Esophagus squamous epithelium (tissue), 5 donors: Measurements from ENCODE around the gene PPP1R14C. TPM values are rescaled to one million over a fixed set of nuclear protein-coding genes. Genes with fewer than 3 reads are reported as not detected.
A peak's percentile ranks its signal among the peaks of the same experiment; 100 is the strongest.

Experiments used
- DNase-seq: peaks from one replicate; lab custom pipeline; 2025; lab: John Stamatoyannopoulos, UW
- H3K27ac ChIP-seq, 4 donors: fragments of 200-600 bp; sonication (generic); one replicate each; pipeline ENCODE4 v1.5.1; 2016 to 2019; ENCODE audit warnings: mild to moderate bottlenecking in 1 of 4
- H3K27me3 ChIP-seq, 4 donors: fragments of 200-600 bp; sonication (generic); 1 replicate in 3 of 4; 2 replicates in 1 of 4; pipeline versions ENCODE4 v1.5.1 to v1.6.0; 2017 to 2021; ENCODE audit warnings: antibody characterized with exemption in 1 of 4
- H3K36me3 ChIP-seq, 3 donors: fragments of 200-600 bp; sonication (generic); one replicate each; pipeline ENCODE4 v1.5.1; 2016 to 2019
- H3K4me1 ChIP-seq, 3 donors: fragments of 200-600 bp; sonication (generic); one replicate each; pipeline ENCODE4 v1.5.1; 2017 to 2019
- H3K4me3 ChIP-seq, 4 donors: fragments of 200-600 bp; sonication (generic); 1 replicate in 3 of 4; 2 replicates in 1 of 4; pipeline ENCODE4 v1.5.1; 2016 to 2019; ENCODE audit warnings: mild to moderate bottlenecking in 2 of 4, moderate library complexity in 1 of 4
- H3K9me3 ChIP-seq, 3 donors: fragments of 200-600 bp; sonication (generic); one replicate each; pipeline ENCODE4 v1.5.1; 2016 to 2019
- POLR2A ChIP-seq, 4 donors: fragments of 450-650 bp; IDR thresholded peaks; one replicate each; pipeline ENCODE4 v1.6.1; 2017; ENCODE audit warnings: antibody characterized with exemption in 4 of 4, mild to moderate bottlenecking in 4 of 4, moderate library complexity in 3 of 4
- WGBS, 2 donors: methylation state at CpG; one replicate each; pipeline ENCODE4 v1.1.5; 2018; 5-methylcytosine and 5-hydroxymethylcytosine counted together
- intact Hi-C: fragments of 100-400 bp; cut with DNase I; formaldehyde crosslinking; loops from one replicate; pipeline ENCODE4 v1.15.0; 2022
- total RNA-seq, 4 donors: library from RNA; depleted of rRNA; stranded (reverse); fragments of >200 nt; gene quantifications; one replicate each; pipeline ENCODE4 v1.1.0, GENCODE V29; 2016
- TF ChIP-seq, protein P1 (sequence below), 6 experiments: fragments of 450-650 bp in 4 of 6; fragments of 200-600 bp in 2 of 6; sonication (generic) in 2 of 6; IDR thresholded peaks; one replicate each; pipeline ENCODE4 v1.5.1; 2016 to 2019; ENCODE audit warnings: antibody characterized with exemption in 6 of 6, mild to moderate bottlenecking in 4 of 6, moderate library complexity in 4 of 6
- donor health status: DM: yes; HTN: yes; CAD: no.

The PPP1R14C gene
- total RNA-seq, 4 donors from 2014 or later: 9.3 to 27.8 (median 21.3) TPM

DNA sequence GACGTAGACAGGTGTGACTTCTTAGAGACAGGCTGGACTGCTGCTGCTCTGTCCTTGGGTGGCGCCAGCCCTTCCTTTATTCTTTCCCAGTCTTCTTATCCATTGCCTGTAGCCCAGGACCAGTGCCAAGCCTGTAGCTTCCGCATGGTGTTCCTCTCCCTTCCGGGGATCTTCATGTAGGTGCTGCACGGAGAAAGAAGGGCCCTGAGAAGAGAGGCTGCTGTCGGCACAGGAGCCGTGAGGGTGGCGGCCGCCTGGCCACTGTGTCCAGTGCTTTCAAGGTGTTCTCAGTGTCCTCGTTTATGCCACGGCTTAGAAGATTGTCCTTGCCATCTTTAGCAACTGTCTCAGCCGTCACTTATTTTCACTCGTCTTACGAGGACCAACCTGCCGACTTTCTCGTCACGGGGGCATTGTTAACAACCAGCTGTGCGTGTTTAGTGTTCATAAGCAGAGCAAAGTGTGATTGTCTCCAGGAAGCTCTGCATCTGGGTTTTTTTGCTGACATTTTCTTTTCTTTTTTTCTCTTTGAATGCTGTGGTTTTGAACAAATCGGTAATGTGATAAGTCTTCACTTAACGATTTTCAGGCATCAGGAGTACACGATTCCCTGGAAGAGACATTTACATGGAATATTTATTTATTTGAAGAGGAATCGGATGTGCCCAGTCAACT lies 61.2 kb downstream of the PPP1R14C start:
- Histone ChIP-seq H3K36me3 (no peaks in the 10 kb centered on the region), H3K9me3 (no peaks in the 10 kb centered on the region), H3K27me3 (peaks cover 0 to 9% (median 0%) of the 10 kb centered on the region in 4 donors), H3K4me1 (peaks cover 10 to 48% (median 12%) of the 10 kb centered on the region in 3 donors), H3K27ac (peak overlapping the region in 1 of 4 donors; percentile 84), H3K4me3 (no peak overlapping the region)
- DNase-seq: no peak
- 87 to 95% methylated on average over 20 to 21 of the region's 22 CpGs for whole genome bisulfite sequencing, 2 donors
- intact Hi-C loops: no loop called here
- TF ChIP-seq POLR2A (IDR thresholded peaks at IDR 0.05): no peak
- TF ChIP-seq, protein P1, sequence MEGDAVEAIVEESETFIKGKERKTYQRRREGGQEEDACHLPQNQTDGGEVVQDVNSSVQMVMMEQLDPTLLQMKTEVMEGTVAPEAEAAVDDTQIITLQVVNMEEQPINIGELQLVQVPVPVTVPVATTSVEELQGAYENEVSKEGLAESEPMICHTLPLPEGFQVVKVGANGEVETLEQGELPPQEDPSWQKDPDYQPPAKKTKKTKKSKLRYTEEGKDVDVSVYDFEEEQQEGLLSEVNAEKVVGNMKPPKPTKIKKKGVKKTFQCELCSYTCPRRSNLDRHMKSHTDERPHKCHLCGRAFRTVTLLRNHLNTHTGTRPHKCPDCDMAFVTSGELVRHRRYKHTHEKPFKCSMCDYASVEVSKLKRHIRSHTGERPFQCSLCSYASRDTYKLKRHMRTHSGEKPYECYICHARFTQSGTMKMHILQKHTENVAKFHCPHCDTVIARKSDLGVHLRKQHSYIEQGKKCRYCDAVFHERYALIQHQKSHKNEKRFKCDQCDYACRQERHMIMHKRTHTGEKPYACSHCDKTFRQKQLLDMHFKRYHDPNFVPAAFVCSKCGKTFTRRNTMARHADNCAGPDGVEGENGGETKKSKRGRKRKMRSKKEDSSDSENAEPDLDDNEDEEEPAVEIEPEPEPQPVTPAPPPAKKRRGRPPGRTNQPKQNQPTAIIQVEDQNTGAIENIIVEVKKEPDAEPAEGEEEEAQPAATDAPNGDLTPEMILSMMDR (IDR thresholded peaks at IDR 0.05): no peak

DNA sequence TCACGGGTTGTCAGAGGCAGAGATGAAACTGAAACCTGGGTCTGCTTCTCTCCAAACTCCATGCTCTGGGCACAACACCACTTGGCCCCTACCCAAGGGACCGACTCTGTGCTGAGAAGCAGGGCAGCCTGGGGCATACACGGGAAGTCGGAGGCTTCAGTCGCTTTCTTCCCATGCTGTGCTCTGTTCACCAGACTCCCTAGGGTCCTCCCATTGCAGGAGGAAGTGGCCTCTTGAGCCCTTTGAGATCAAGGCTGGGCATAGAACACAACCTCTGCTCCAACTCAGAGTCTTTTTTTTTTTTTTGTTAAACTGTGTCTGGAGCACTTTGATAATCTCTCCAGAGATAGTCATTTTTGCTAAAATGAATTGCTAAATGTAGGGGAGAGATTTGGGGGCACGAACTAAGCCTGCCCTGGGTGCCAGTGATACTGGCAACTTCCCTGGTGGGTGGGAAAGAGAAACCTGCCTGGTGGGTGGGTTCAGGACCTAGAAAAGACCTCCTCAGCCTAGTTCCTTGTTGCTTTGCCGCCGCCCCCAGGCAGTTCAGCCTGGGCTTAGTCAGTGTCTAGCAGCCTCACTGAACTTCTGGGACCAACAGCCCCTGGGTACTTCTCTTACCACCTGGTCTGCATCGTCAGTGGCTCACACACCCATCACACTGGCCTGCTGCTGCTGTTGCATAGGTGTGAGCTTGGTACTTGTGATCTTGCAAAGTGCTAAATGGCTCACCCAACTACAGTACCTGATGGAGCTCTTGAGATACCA lies 62.0 kb downstream of the PPP1R14C start:
- no peak for TF ChIP-seq POLR2A (IDR thresholded peaks at IDR 0.05)
- TF ChIP-seq, protein P1 (IDR thresholded peaks at IDR 0.05): no peak
- WGBS, 2 donors: 62 to 70% methylated on average over 4 to 9 of the region's 9 CpGs
- intact Hi-C loops: no loop called here

GRCh38 chr6:150207931-150208570 lies 65.2 kb downstream of the PPP1R14C start:
- 91 to 92% methylated on average over 7 of the region's 7 CpGs for WGBS, 2 donors
- H3K36me3 ChIP-seq: no peaks in the 10 kb centered on the region
- H3K4me1 ChIP-seq: peaks cover 10 to 35% (median 10%) of the 10 kb centered on the region in 3 donors
- DNase-seq: no peak
- H3K27ac ChIP-seq: no peak overlapping the region
- intact Hi-C loops: no loop called here
- TF ChIP-seq, protein P1 (IDR thresholded peaks at IDR 0.05): no peak
- no peak overlapping the region for H3K4me3 ChIP-seq
- no peaks in the 10 kb centered on the region for H3K9me3 ChIP-seq
- H3K27me3 ChIP-seq: peaks cover 0 to 12% (median 0%) of the 10 kb centered on the region in 4 donors

More for the DNA sequence above, 62.0 kb downstream of the PPP1R14C start:
- no peaks in the 10 kb centered on the region for H3K9me3 ChIP-seq
- peaks cover 10 to 49% (median 12%) of the 10 kb centered on the region in 3 donors for H3K4me1 ChIP-seq
- H3K27ac ChIP-seq: no peak overlapping the region
- peaks cover 0 to 9% (median 0%) of the 10 kb centered on the region in 4 donors for H3K27me3 ChIP-seq
- DNase-seq: no peak
- no peaks in the 10 kb centered on the region for H3K36me3 ChIP-seq
- no peak overlapping the region for H3K4me3 ChIP-seq

GRCh38 chr6:150208611-150209352 lies 65.9 kb downstream of the PPP1R14C start:
- intact Hi-C loops: no loop called here
- Histone ChIP-seq H3K36me3 (no peaks in the 10 kb centered on the region), H3K27me3 (peaks cover 0 to 12% (median 0%) of the 10 kb centered on the region in 4 donors), H3K27ac (no peak overlapping the region), H3K4me1 (peaks cover 8 to 32% (median 10%) of the 10 kb centered on the region in 3 donors), H3K4me3 (no peak overlapping the region), H3K9me3 (no peaks in the 10 kb centered on the region)
- DNase-seq: no peak
- TF ChIP-seq, protein P1 (IDR thresholded peaks at IDR 0.05): no peak
- TF ChIP-seq POLR2A (IDR thresholded peaks at IDR 0.05): no peak
- WGBS, 2 donors: 44 to 48% methylated on average over 12 of the region's 12 CpGs
